GM23248 (cell line): Measurements from ENCODE around the gene PDIA5.

ENCODE experiments used
- EZH2 ChIP-seq: fragments of 200-600 bp; sonication (generic); IDR thresholded peaks from 2 replicates; pipeline ENCODE4 v1.6.1; 2018; ENCODE audit warnings: antibody characterized with exemption, mild to moderate bottlenecking; ENCODE audit not compliant: insufficient read depth, poor library complexity, severe bottlenecking
- EZH2phosphoT487 ChIP-seq: fragments of 200-600 bp; sonication (generic); IDR thresholded peaks from 2 replicates; pipeline ENCODE4 v1.6.1; 2018; ENCODE audit warnings: antibody characterized with exemption, moderate library complexity, mild to moderate bottlenecking, low read depth; ENCODE audit not compliant: insufficient read depth

DNA sequence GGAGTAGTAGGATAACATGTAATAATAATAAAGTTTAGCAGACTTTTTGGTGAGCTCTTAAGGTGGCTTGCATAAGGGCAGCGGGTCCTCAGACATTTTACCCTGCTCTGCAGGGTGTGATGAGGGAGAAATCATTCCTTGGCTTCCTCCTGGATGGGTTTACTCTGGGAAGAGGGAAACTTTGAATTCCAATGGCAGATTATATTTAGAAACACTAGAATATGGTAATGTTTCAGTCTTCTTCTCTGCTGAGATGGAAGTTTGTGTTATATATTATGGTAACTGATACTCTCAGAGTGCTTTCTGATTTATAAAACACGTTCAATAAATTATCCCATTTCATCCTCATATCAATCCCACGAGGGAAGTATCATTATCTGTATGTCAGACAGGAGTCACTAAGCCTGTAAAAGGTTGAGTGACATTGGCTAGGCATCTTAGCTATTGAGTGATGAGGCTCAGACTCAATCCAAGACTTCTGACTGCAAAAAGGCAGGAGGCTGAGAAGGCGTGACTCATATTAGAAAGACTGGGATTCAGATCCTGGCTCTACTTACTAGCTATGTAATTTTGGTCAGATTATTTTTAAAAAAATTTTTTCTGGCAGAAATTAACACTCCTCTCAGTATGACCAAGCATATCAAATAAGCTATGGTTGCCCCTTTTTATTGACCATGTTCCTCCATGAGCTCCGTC, 19.3 kb downstream of the PDIA5 start:
- TF ChIP-seq EZH2 (no peak), EZH2phosphoT487 (no peak)
